Transverse colon (tissue), 4 donors: ENCODE data around the gene RAI14. TPM values are rescaled to one million over a fixed set of nuclear protein-coding genes. Genes with fewer than 3 reads are reported as not detected.
"Not testable (repeated sequence)": the region's sequence is repeated elsewhere in the genome, so short reads cannot be mapped to it uniquely, and the experiment has no call there.

Source experiments
- DNase-seq: peaks from one replicate; pipeline ENCODE4 v3.0.0-alpha.2; 2019
- H3K27ac ChIP-seq, 4 donors: fragments of 200-600 bp; sonication (generic); 2 replicates each; pipeline ENCODE4 v1.5.1; 2016 to 2018; ENCODE audit warnings: inconsistent platforms in 4 of 4
- H3K27me3 ChIP-seq: fragments of 200-600 bp; sonication (generic); 2 replicates; pipeline ENCODE4 v1.5.1; 2017; ENCODE audit warnings: inconsistent platforms
- H3K36me3 ChIP-seq, 4 donors: fragments of 200-600 bp; sonication (generic); 2 replicates each; pipeline ENCODE4 v1.5.1; 2017 to 2019; ENCODE audit warnings: inconsistent platforms in 4 of 4
- H3K4me1 ChIP-seq, 4 donors: fragments of 200-600 bp; sonication (generic); 2 replicates each; pipeline ENCODE4 v1.5.1; 2017 to 2020; ENCODE audit warnings: inconsistent platforms in 4 of 4
- H3K4me3 ChIP-seq, 4 donors: fragments of 200-600 bp; sonication (generic); 1 replicate in 1 of 4; 2 replicates in 3 of 4; pipeline versions ENCODE4 v1.5.1 to v1.6.1; 2017 to 2019; ENCODE audit warnings: inconsistent platforms in 4 of 4
- H3K9me3 ChIP-seq, 2 donors: fragments of 200-600 bp; sonication (generic); 2 replicates each; pipeline ENCODE4 v1.5.1; 2017 to 2019; ENCODE audit warnings: inconsistent platforms in 2 of 2
- CTCF ChIP-seq, 5 experiments: fragments of 200-600 bp in 3 of 5; fragments of 450-650 bp in 2 of 5; sonication (generic) in 3 of 5; IDR thresholded peaks; 1 replicate in 2 of 5; 2 replicates in 3 of 5; pipeline ENCODE4 v1.5.1; 2016 to 2017; ENCODE audit warnings: antibody characterized with exemption in 5 of 5, inconsistent platforms in 3 of 5, mild to moderate bottlenecking in 2 of 5, moderate library complexity in 1 of 5
- EP300 ChIP-seq: sonication (generic); formaldehyde crosslinking; IDR thresholded peaks from one replicate; pipeline ENCODE4 v1.6.1; 2017; ENCODE audit warnings: antibody characterized with exemption, low read depth
- POLR2A ChIP-seq: fragments of 450-650 bp; IDR thresholded peaks from one replicate; pipeline ENCODE4 v1.6.1; 2016; ENCODE audit warnings: antibody characterized with exemption, mild to moderate bottlenecking, moderate library complexity
- POLR2AphosphoS5 ChIP-seq, 3 donors: sonication (generic); formaldehyde crosslinking; IDR thresholded peaks; one replicate each; pipeline ENCODE4 v1.6.1; 2016; ENCODE audit warnings: antibody characterized with exemption in 3 of 3
- WGBS, 2 donors: methylation state at CpG; one replicate each; pipeline ENCODE4 v1.1.5; 2018; ENCODE audit warnings: low coverage in 1 of 2; 5-methylcytosine and 5-hydroxymethylcytosine counted together
- in situ Hi-C, 4 donors: fragments of 200-750 bp; cut with MboI; loops; one replicate each; pipeline versions ENCODE4 v1.15.0 to v1.15.1; 2017; ENCODE audit warnings: low sequenced_read_pairs in 3 of 4, low pct_ligation_motif_present in 1 of 4, low pct_unique_long_range_greater_than_20kb in 1 of 4
- intact Hi-C: fragments of 100-400 bp; cut with DNase I; formaldehyde crosslinking; loops from one replicate; pipeline ENCODE4 v1.15.1; 2023; ENCODE audit warnings: low total_unique reads
- total RNA-seq, 4 donors: library from RNA; depleted of rRNA; stranded (reverse); fragments of >200 nt; gene quantifications; one replicate each; pipeline ENCODE4 v1.1.0, GENCODE V29; 2016

The RAI14 gene
- total RNA-seq, 4 donors from 2014 or later, result 13.9 to 18.3 (median 15.3) TPM

GRCh38 chr5:34822956-34823715 lies 167.0 kb downstream of the RAI14 start:
- DNase-seq, result no peak
- 86 to 91% methylated on average over 7 to 8 of the region's 8 CpGs for WGBS, 2 donors
- intact Hi-C loops (no loop called here), in situ Hi-C loops (no loop called here)
- no peak for TF ChIP-seq EP300
- no peak for TF ChIP-seq POLR2AphosphoS5 (IDR thresholded peaks at IDR 0.05)
- no peak for TF ChIP-seq CTCF (IDR thresholded peaks at IDR 0.05)
- no peak for TF ChIP-seq POLR2A
- Histone ChIP-seq H3K9me3 (no peaks in the 10 kb centered on the region), H3K4me3 (no peak overlapping the region), H3K27me3 (no peaks in the 10 kb centered on the region), H3K36me3 (peaks cover 0 to 21% (median 0%) of the 10 kb centered on the region in 4 donors), H3K4me1 (no peaks in the 10 kb centered on the region), H3K27ac (no peak overlapping the region)

GRCh38 chr5:34826347-34826746 lies 170.2 kb downstream of the RAI14 start:
- peaks cover 0 to 21% (median 0%) of the 10 kb centered on the region in 4 donors for H3K36me3 ChIP-seq
- WGBS, 2 donors, result 75 to 92% methylated on average over 2 to 6 of the region's 6 CpGs
- no peak for DNase-seq
- TF ChIP-seq CTCF (IDR thresholded peaks at IDR 0.05), result no peak
- no peak for TF ChIP-seq EP300
- no peak for TF ChIP-seq POLR2AphosphoS5 (IDR thresholded peaks at IDR 0.05)
- TF ChIP-seq POLR2A, result no peak
- in situ Hi-C loops, result no loop called here
- intact Hi-C loops, result no loop called here
- no peaks in the 10 kb centered on the region for H3K4me1 ChIP-seq
- no peak overlapping the region for H3K4me3 ChIP-seq
- H3K27me3 ChIP-seq, result no peaks in the 10 kb centered on the region
- H3K9me3 ChIP-seq, result no peaks in the 10 kb centered on the region
- no peak overlapping the region for H3K27ac ChIP-seq

- 82 to 92% methylated on average over 4 to 6 of the region's 6 CpGs for WGBS, 2 donors
- TF ChIP-seq EP300 (no peak), POLR2A (no peak)
Observed at GRCh38 chr5:34827588-34828506, 171.7 kb downstream of the RAI14 start.

GRCh38 chr5:34830827-34831226 lies 174.7 kb downstream of the RAI14 start:
- H3K9me3 ChIP-seq, H3K4me1 ChIP-seq, intact Hi-C loops, H3K4me3 ChIP-seq, H3K27me3 ChIP-seq, in situ Hi-C loops, H3K36me3 ChIP-seq, H3K27ac ChIP-seq, DNase-seq: not testable (repeated sequence)
- WGBS, 2 donors, result 81% methylated on average over 7 of the region's 7 CpGs; no CpG with 5 or more reads in 1 of the 2 donors

More at GRCh38 chr5:34827588-34828506, 171.7 kb downstream of the RAI14 start:
- no peak overlapping the region for H3K27ac ChIP-seq
- H3K36me3 ChIP-seq, result peaks cover 0 to 20% (median 0%) of the 10 kb centered on the region in 4 donors
- in situ Hi-C loops (no loop called here), intact Hi-C loops (no loop called here)
- H3K4me3 ChIP-seq, result no peak overlapping the region
- H3K9me3 ChIP-seq, result no peaks in the 10 kb centered on the region
- no peak for DNase-seq
- H3K4me1 ChIP-seq, result no peaks in the 10 kb centered on the region
- H3K27me3 ChIP-seq, result no peaks in the 10 kb centered on the region

GRCh38 chr5:34831303-34831702 lies 175.2 kb downstream of the RAI14 start:
- no peaks in the 10 kb centered on the region for H3K4me1 ChIP-seq
- no peak overlapping the region for H3K27ac ChIP-seq
- H3K27me3 ChIP-seq, result no peaks in the 10 kb centered on the region
- peaks cover 0 to 5% (median 0%) of the 10 kb centered on the region in 4 donors for H3K36me3 ChIP-seq
- no peaks in the 10 kb centered on the region for H3K9me3 ChIP-seq
- no peak for DNase-seq
- intact Hi-C loops (no loop called here), in situ Hi-C loops (no loop called here)
- TF ChIP-seq EP300 (no peak), POLR2AphosphoS5 (IDR thresholded peaks at IDR 0.05) (no peak), POLR2A (no peak), CTCF (IDR thresholded peaks at IDR 0.05) (no peak)
- H3K4me3 ChIP-seq, result no peak overlapping the region
